ENCODE data around the gene GSDMA. TPM values are rescaled to one million over a fixed set of nuclear protein-coding genes. Genes with fewer than 3 reads are reported as not detected.

The GSDMA gene
- total and polyA plus RNA-seq, 2 experiments from 2014 or later: not detected

DNA sequence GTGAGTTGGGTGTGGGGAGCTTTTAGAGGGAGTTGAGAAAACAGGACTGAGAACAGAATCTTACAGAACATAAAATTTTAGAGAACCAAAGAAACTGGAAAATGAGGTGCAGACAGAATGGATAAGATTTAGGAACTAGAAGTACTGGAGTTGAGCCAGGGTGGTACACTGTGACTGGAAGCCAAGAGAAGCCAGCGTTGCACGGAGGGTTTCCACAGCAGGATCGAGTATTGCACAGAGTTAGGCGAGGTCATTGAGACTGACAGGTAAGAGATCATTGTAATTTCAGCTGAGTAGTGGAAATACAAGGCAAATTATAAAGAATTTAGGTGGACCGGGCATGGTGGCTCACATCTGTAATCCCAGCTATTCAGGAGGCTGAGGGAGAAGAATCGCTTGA lies 6.6 kb downstream of the GSDMA start:
- Histone ChIP-seq H3K9me3 (ENCODE audit: low read depth) (no peaks in the 10 kb centered on the region), H3K27me3 (peaks cover 3% of the 10 kb centered on the region), H3K4me3 (no peak overlapping the region), H3K36me3 (no peaks in the 10 kb centered on the region), H3K27ac (no peak overlapping the region), H3K4me1 (ENCODE audit: low read depth) (no peaks in the 10 kb centered on the region)
- TF ChIP-seq, protein P1, sequence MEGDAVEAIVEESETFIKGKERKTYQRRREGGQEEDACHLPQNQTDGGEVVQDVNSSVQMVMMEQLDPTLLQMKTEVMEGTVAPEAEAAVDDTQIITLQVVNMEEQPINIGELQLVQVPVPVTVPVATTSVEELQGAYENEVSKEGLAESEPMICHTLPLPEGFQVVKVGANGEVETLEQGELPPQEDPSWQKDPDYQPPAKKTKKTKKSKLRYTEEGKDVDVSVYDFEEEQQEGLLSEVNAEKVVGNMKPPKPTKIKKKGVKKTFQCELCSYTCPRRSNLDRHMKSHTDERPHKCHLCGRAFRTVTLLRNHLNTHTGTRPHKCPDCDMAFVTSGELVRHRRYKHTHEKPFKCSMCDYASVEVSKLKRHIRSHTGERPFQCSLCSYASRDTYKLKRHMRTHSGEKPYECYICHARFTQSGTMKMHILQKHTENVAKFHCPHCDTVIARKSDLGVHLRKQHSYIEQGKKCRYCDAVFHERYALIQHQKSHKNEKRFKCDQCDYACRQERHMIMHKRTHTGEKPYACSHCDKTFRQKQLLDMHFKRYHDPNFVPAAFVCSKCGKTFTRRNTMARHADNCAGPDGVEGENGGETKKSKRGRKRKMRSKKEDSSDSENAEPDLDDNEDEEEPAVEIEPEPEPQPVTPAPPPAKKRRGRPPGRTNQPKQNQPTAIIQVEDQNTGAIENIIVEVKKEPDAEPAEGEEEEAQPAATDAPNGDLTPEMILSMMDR (IDR thresholded peaks at IDR 0.05; ENCODE audit: low read depth, low read length): no peak
- no peak for DNase-seq (ENCODE audit: low read depth in 1 of 2, low spot score in 1 of 2)

- Histone ChIP-seq H3K27ac (no peak overlapping the region), H3K27me3 (peaks cover 3% of the 10 kb centered on the region)
- TF ChIP-seq, protein P1 (IDR thresholded peaks at IDR 0.05; ENCODE audit: low read depth, low read length): no peak
Observed at GRCh38 chr17:39970157-39970692, 7.4 kb downstream of the GSDMA start.

DNA sequence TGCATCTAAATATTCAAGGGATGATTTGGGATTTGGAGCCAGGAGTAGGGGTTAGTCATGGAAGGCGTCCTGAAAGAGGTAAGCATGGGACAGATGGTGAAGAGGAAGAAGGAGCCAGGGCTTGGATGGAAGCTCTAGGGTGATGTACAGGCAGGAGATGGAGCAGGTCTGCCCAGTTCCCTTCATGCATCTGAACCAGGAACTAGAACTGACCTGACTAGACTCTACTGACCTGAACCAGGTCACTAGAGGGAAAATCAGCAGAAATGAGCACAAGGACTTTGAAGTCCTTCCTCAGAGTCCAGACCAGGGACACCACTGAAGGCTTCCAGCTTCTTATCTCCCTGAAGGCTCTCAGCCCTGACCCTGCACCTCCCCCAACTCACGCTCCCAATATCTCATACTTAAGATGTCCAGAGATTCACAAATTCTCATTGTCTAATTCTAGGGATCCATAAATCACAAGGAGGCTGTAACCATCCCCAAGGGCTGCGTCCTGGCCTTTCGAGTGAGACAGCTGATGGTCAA lies 8.3 kb downstream of the GSDMA start:
- TF ChIP-seq, protein P1 (IDR thresholded peaks at IDR 0.05; ENCODE audit: low read depth, low read length): no peak
- Histone ChIP-seq H3K9me3 (ENCODE audit: low read depth) (no peaks in the 10 kb centered on the region), H3K27ac (no peak overlapping the region), H3K4me3 (no peak overlapping the region), H3K27me3 (peaks cover 3% of the 10 kb centered on the region), H3K36me3 (no peaks in the 10 kb centered on the region), H3K4me1 (ENCODE audit: low read depth) (no peaks in the 10 kb centered on the region)
- DNase-seq (ENCODE audit: low read depth in 1 of 2, low spot score in 1 of 2): no peak

More at GRCh38 chr17:39970157-39970692, 7.4 kb downstream of the GSDMA start:
- Histone ChIP-seq H3K4me3 (no peak overlapping the region), H3K36me3 (no peaks in the 10 kb centered on the region), H3K4me1 (ENCODE audit: low read depth) (no peaks in the 10 kb centered on the region), H3K9me3 (ENCODE audit: low read depth) (no peaks in the 10 kb centered on the region)
- DNase-seq (ENCODE audit: low read depth in 1 of 2, low spot score in 1 of 2): no peak

DNA sequence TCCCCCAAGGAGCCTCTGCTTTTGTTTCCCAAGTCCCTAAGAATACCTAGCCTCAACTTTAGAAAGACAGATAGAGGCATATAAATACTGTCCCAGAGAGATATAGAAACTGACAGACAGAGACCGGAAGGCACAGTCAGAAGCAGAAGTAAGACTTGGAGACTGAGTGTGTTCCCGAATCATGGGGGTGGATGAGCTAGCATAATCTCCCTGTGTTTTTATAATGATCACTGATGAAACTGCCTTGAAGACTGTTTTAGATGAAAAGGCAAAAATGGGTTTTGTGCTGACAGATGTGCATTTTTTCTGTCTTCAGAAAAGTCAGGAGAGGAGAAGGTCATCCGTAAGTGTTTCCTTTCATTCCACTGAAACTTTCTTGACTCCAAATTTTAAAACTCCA lies 9.5 kb downstream of the GSDMA start:
- Histone ChIP-seq H3K4me1 (ENCODE audit: low read depth) (no peaks in the 10 kb centered on the region), H3K9me3 (ENCODE audit: low read depth) (no peaks in the 10 kb centered on the region), H3K36me3 (no peaks in the 10 kb centered on the region), H3K27ac (no peak overlapping the region), H3K27me3 (peaks cover 3% of the 10 kb centered on the region), H3K4me3 (no peak overlapping the region)
- TF ChIP-seq, protein P1 (IDR thresholded peaks at IDR 0.05; ENCODE audit: low read depth, low read length): no peak
- DNase-seq (ENCODE audit: low read depth in 1 of 2, low spot score in 1 of 2): no peak

GRCh38 chr17:39973496-39973895 lies 10.7 kb downstream of the GSDMA start:
- DNase-seq (ENCODE audit: low read depth in 1 of 2, low spot score in 1 of 2): peak in 1 of 2 donors; percentile 33

More at GRCh38 chr17:39973496-39973895, 10.7 kb downstream of the GSDMA start:
- H3K4me1 ChIP-seq (ENCODE audit: low read depth): no peaks in the 10 kb centered on the region
- no peaks in the 10 kb centered on the region for H3K9me3 ChIP-seq (ENCODE audit: low read depth)
- H3K27ac ChIP-seq: no peak overlapping the region
- peaks cover 3% of the 10 kb centered on the region for H3K27me3 ChIP-seq
- no peaks in the 10 kb centered on the region for H3K36me3 ChIP-seq
- H3K4me3 ChIP-seq: no peak overlapping the region
- TF ChIP-seq, protein P1 (IDR thresholded peaks at IDR 0.05; ENCODE audit: low read depth, low read length): no peak
